Glutamatergic neuron (in vitro differentiated cells): ENCODE measurements around the gene CSHL1. TPM values are rescaled to one million over a fixed set of nuclear protein-coding genes. Genes with fewer than 3 reads are reported as not detected.

ENCODE experiments used
- DNase-seq: peaks from one replicate; pipeline ENCODE4 v3.0.0; 2022
- H3K27ac Mint-ChIP-seq: one replicate; pipeline ENCODE4 v1.8.0; 2020; ENCODE audit warnings: mild to moderate bottlenecking, mixed read lengths, inconsistent platforms; ENCODE audit not compliant: unreplicated experiment
- H3K27me3 Mint-ChIP-seq: one replicate; pipeline ENCODE4 v1.8.0; 2020; ENCODE audit warnings: mild to moderate bottlenecking, moderate library complexity, mixed read lengths, inconsistent platforms; ENCODE audit not compliant: unreplicated experiment
- H3K36me3 Mint-ChIP-seq: one replicate; pipeline ENCODE4 v1.8.0; 2020; ENCODE audit warnings: mild to moderate bottlenecking, mixed read lengths, inconsistent platforms; ENCODE audit not compliant: unreplicated experiment
- H3K4me1 Mint-ChIP-seq: one replicate; pipeline ENCODE4 v1.8.0; 2020; ENCODE audit warnings: mild to moderate bottlenecking, low read depth, mixed read lengths, inconsistent platforms; ENCODE audit not compliant: unreplicated experiment
- H3K4me3 Mint-ChIP-seq: one replicate; pipeline ENCODE4 v1.8.0; 2020; ENCODE audit warnings: mild to moderate bottlenecking, mixed read lengths, inconsistent platforms; ENCODE audit not compliant: unreplicated experiment
- H3K9me3 Mint-ChIP-seq: one replicate; pipeline ENCODE4 v1.8.0; 2020; ENCODE audit warnings: mild to moderate bottlenecking, moderate library complexity, mixed read lengths, inconsistent platforms; ENCODE audit not compliant: unreplicated experiment
- long read RNA-seq: library from polyadenylated mRNA; unstranded; transcript quantifications from one replicate; pipeline ENCODE4 v2.0.0, GENCODE V29; 2020; ENCODE audit not compliant: unreplicated experiment
- total RNA-seq: library from RNA; stranded (reverse); fragmentation: NEBNext Ultra II Directional; extraction: Animal tissue kit (Norgen Biotek cat#: 25700); gene quantifications from one replicate; pipeline ENCODE4 v1.2.1, GENCODE V29; 2021; ENCODE audit not compliant: unreplicated experiment
- TF ChIP-seq, protein P1 (sequence below): fragments of 200-600 bp; sonication (generic); IDR thresholded peaks from one replicate; pipeline ENCODE4 v1.5.0; 2021; ENCODE audit not compliant: partially characterized antibody, unreplicated experiment

CSHL1 gene
- total RNA-seq: not detected
- long read RNA-seq: 0 reads

DNA sequence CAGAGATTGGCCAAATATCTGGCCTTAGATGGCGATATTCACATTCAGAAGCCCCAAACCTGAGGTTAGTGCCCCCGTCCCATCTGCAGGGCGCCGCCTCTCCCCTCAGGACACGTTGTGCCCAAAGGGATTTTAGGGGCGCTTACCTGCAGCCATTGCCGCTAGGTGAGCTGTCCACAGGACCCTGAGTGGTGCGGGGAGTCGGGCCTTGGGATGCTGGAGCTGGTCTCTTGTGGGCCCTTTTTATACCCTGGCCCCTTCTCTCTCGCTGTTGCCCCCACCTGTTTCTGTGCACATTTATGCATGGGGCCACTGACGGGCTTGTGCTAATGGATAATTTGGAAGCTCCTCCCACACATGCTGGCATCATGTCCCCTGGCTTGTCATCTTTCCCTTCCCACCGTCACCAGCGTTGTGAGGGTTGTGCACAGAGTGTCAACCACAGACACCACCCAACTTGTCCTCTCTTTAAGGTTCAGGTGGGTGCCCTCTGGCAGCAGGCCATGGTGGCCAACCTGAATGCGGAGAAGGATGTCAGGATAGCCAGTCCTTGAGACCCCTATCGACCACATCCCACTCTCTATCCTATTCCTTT, at the start of gene CSHL1:
TSS of gene CSHL1 (minus strand) at position 218 of the 595 bp plus-strand sequence. CDS start at position 156, 62 bp downstream.
- DNase-seq: no peak
- TF ChIP-seq, protein P1, sequence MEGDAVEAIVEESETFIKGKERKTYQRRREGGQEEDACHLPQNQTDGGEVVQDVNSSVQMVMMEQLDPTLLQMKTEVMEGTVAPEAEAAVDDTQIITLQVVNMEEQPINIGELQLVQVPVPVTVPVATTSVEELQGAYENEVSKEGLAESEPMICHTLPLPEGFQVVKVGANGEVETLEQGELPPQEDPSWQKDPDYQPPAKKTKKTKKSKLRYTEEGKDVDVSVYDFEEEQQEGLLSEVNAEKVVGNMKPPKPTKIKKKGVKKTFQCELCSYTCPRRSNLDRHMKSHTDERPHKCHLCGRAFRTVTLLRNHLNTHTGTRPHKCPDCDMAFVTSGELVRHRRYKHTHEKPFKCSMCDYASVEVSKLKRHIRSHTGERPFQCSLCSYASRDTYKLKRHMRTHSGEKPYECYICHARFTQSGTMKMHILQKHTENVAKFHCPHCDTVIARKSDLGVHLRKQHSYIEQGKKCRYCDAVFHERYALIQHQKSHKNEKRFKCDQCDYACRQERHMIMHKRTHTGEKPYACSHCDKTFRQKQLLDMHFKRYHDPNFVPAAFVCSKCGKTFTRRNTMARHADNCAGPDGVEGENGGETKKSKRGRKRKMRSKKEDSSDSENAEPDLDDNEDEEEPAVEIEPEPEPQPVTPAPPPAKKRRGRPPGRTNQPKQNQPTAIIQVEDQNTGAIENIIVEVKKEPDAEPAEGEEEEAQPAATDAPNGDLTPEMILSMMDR: no peak
- peaks cover 8% of the 10 kb centered on the region for H3K9me3 Mint-ChIP-seq
- no peaks in the 10 kb centered on the region for H3K36me3 Mint-ChIP-seq
- H3K27me3 Mint-ChIP-seq: peaks cover 4% of the 10 kb centered on the region
- H3K4me1 Mint-ChIP-seq: peaks cover 15% of the 10 kb centered on the region
- no peak within 1 kb of the TSS for H3K4me3 Mint-ChIP-seq
- no peak within 1 kb of the TSS for H3K27ac Mint-ChIP-seq

DNA sequence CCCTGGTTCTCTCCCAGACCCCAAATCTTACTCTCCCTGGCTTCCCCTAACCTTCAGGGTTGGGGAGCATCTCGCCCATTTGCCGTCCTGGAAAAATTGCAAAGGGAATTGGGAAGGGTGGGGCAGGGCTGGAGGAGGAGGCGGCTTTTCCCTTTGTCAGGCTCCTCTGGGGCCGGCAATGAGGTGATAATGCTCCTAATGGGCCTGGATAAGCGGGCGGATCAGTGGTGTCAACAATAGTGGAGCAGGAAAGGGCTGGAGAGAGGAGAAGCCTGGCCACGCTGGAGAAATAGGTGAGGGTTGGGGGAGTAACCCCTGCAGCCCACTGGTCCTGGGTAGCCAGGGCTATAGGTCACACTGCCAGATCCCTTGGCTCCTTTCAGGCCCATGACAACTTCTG, 49.4 kb upstream of the CSHL1 start:
- peaks cover 7% of the 10 kb centered on the region for H3K4me1 Mint-ChIP-seq
- no peak for DNase-seq
- H3K27me3 Mint-ChIP-seq: no peaks in the 10 kb centered on the region
- H3K4me3 Mint-ChIP-seq: peak overlapping the region; percentile 57
- H3K27ac Mint-ChIP-seq: no peak overlapping the region
- peaks cover 2% of the 10 kb centered on the region for H3K9me3 Mint-ChIP-seq
- TF ChIP-seq, protein P1: no peak
- H3K36me3 Mint-ChIP-seq: no peaks in the 10 kb centered on the region

- DNase-seq: no peak
- Mint-ChIP-seq H3K36me3 (no peaks in the 10 kb centered on the region), H3K27ac (no peak overlapping the region), H3K9me3 (peaks cover 2% of the 10 kb centered on the region), H3K4me1 (peaks cover 7% of the 10 kb centered on the region), H3K27me3 (no peaks in the 10 kb centered on the region), H3K4me3 (peak overlapping the region; percentile 34)
- TF ChIP-seq, protein P1: no peak
Observed at GRCh38 chr17:63960006-63960405, 48.9 kb upstream of the CSHL1 start.

- Mint-ChIP-seq H3K4me1 (peaks cover 11% of the 10 kb centered on the region), H3K27ac (no peak overlapping the region), H3K9me3 (peaks cover 2% of the 10 kb centered on the region), H3K4me3 (no peak overlapping the region), H3K27me3 (no peaks in the 10 kb centered on the region), H3K36me3 (no peaks in the 10 kb centered on the region)
- TF ChIP-seq, protein P1: no peak
- DNase-seq: no peak
Observed at GRCh38 chr17:63956296-63956920, 45.4 kb upstream of the CSHL1 start.

DNA sequence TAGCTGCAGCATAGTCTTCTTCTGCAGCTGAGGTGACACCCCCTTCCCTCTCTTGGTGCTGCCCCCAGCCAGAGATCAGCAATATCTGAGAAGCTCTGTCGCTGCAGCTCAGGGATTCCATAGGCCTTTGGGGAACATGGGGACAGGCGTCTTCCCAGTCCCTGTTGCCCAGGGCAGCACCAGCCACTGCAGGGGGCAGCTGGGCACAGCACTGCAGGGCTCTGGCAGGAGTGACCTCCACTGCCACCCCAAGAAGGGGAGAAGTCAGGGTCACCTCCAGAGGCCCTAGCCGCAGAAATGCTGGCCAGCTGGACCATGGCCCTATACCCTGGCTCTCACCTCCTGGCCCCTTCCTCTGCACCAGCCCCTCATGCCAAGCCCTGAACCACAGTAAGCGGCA, 44.7 kb upstream of the CSHL1 start:
- peaks cover 10% of the 10 kb centered on the region for H3K4me1 Mint-ChIP-seq
- peaks cover 2% of the 10 kb centered on the region for H3K9me3 Mint-ChIP-seq
- peaks cover 3% of the 10 kb centered on the region for H3K27me3 Mint-ChIP-seq
- no peaks in the 10 kb centered on the region for H3K36me3 Mint-ChIP-seq
- TF ChIP-seq, protein P1: no peak
- DNase-seq: no peak
- H3K4me3 Mint-ChIP-seq: no peak overlapping the region
- H3K27ac Mint-ChIP-seq: no peak overlapping the region
